ENCODE measurements around the gene INPP5E. TPM values are rescaled to one million over a fixed set of nuclear protein-coding genes. Genes with fewer than 3 reads are reported as not detected.

Gene INPP5E
- total RNA-seq, 1 donor from 2014 or later, result 24.3 TPM

DNA sequence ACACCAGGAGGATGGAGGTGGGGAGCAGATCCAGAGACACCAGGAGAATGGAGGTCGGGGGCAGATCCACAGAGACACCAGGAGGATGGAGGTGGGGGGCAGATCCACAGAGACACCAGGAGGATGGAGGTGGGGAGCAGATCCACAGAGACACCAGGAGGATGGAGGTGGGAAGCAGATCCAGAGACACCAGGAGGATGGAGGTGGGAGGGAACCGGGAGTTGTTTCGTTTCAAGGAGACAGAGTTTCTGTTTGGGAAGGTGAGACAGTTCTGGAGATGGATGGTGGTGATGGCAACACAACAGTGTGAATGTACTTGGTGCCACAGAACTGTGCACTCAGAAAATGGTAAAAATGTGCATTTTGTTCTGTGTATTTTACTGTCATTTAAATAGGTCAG lies 9.0 kb upstream of the INPP5E start:
- DNase-seq (ENCODE audit: extremely low read depth, low read depth, low spot score), result no peak

DNA sequence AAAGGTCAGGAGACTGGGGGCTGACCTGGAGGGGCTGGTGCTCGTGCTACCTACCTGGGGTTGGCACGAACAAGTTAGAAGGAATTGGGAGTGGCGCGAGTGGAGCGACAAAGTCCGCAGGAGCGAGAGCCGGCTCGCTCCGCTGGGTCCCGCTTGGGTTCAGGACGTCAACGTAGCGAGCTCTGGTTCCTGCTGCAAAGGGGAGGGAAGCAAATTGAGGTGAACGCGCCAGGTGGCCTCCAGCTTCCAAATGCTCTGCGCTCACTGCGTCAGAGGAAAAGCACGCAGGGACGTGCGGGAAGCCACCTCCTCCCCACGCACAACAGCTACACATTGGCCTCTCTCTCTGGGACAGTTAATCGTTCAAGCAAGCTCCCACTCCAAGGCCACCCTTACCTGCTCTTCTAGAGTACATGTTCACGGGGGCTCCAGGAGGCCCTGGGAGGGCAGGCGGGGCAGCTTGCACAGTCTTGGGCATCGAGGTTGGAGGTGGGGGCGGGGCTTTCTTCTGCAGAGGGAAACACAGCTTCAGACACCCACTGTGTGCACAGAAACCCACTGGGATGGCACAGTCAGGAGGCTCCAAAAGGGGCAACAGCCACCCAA lies 7.6 kb upstream of the INPP5E start:
- DNase-seq (ENCODE audit: extremely low read depth, low read depth, low spot score), result no peak

DNA sequence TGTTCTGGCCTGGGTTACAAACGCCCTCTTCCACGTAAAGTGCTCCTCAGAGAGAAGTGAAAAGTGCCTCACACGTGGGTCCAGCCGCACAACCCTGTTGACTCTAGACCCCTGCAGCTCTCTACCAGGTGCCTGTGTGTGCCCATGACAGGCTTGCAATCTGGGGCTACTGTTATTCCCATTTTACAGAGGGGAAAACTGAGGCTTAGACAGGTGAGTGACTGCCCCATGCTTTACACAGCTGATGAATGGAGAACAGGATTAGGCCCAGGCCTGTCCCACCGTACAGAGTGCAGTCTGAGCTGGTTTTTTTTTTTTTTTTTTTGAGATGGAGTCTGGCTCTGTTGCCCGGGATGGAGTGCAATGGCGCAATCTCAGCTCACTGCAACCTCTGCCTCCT lies 6.2 kb upstream of the INPP5E start:
- no peak for DNase-seq (ENCODE audit: extremely low read depth, low read depth, low spot score)

DNA sequence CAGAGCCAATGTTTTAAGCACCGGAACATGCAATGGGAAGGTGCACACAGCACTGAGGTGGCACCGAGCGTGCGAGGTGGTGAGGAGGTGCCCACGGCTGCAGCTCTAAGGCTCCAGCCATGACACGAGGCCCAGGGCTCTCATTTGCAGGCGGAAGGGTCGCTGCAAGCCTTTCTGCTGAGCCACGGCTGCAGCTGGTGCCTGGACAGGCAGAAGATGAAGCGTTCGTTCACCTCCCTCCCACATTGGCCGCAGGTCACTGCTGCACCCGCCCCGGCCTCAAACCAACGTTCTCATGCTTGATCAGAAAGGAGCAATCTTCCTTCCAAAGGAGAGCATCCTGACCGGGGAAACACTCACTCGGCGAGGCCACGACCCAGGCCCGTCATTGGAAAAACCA lies 4.5 kb upstream of the INPP5E start:
- no peak for DNase-seq (ENCODE audit: extremely low read depth, low read depth, low spot score)

DNA sequence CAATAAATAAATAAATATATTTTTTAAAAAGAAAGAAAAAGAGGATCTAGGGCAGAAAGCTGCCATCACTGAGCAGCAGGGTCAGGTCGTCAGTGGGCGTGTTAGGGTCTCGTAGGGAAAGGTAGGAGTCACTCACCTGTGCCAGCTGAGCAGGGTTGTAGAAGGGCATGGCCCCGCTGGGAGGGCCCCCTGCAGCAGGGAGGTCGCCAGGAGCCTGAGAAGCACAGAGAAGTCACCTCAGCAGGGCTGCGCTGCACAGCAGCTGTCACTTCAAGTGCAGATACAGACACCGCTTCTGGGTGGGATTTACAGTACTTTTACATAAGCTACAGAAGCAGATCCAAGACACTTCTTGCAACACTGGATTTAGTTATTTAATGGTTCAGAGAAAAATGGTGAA lies 4.0 kb upstream of the INPP5E start:
- no peak for DNase-seq (ENCODE audit: extremely low read depth, low read depth, low spot score)

DNA sequence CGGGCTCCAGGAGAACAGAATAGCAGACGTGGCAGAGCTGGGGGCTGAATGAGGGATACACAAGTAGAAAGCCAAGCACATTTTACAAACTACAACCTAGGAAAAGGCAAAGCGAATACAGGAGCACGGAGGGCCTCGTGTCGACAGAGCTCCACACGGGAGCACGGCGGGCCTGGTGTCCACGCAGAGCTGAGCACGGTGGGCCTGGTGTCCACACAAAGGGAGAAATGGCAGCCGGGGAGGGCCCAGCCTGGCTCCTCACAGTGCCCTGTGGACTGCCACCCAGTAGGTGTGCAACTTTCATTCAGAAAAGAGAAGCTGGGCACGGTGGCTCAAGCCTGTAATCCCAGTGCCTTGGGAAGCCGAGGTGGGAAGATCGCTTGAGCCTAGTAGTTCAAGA lies 3.4 kb upstream of the INPP5E start:
- DNase-seq (ENCODE audit: extremely low read depth, low read depth, low spot score), result no peak

DNA sequence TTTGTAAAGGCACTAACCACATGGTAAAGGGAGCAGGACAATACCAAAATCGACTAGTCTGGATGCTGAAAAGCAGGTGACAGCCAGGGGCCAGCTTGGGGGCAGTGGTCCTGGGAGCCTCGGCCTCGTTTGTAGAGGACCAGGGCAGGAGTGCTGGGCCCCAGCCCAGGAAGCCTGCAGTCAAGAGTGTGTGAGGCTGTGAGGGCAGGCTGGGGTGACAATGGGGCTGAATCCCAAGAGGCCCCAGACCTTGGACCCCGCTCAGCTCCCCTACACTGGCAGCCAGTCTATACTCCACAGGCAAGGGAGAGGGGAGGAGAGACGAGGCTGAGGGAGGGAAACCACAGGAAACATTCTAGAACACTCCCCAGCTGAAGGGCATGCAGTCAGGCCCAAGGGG lies 2.6 kb upstream of the INPP5E start:
- no peak for DNase-seq (ENCODE audit: extremely low read depth, low read depth, low spot score)

DNA sequence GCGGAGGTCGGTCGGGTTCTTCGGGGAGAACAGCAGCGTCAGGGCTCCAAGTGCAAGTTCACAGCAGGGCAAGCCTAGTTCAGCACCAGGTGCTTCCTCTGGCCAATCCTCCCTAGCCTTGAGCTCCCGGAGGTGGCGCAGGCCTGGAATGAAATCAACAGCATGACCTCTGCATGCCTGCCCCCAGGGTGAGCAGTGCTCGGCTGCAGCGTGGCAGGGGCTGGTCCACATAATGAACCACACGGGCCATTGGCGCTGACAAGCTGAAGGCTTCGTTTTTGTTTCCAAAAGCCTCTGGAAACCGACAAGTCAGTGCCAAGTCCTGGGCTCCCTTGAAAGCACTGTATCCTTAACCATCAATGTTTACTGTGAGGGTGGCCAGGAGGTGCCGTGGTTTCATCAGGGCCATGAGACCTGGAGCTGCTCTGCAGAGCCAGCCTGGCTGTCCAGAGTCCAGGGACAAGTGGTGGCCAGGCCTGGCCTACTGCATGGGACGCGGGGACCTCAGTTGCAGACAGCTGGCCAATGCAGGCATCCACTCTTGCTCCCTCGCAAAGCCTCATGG lies 2.1 kb upstream of the INPP5E start:
- no peak for DNase-seq (ENCODE audit: extremely low read depth, low read depth, low spot score)

DNA sequence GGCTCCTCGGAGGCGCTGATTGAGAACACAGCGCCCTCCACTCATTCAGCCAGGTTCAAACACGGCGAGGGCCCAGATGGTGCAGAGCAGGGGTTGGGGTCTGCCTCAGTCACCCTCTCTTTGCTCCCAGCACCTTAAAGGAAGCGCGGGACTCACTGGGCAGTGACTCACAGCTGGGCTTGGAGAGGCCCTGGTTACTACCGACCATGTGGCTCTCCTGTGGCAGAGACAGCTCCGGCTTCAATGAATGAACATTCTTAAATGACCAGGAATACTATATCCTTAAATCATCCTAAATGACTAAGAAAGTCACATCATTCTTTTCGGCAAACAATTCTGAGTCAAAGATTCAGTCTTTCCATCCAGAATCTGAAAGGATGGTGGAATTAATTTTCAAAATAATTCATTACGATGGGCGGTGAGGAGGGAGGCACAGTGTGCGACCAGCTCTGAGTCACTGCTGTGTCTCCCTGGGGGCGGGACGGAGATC lies 1.6 kb upstream of the INPP5E start:
- no peak for DNase-seq (ENCODE audit: extremely low read depth, low read depth, low spot score)

DNA sequence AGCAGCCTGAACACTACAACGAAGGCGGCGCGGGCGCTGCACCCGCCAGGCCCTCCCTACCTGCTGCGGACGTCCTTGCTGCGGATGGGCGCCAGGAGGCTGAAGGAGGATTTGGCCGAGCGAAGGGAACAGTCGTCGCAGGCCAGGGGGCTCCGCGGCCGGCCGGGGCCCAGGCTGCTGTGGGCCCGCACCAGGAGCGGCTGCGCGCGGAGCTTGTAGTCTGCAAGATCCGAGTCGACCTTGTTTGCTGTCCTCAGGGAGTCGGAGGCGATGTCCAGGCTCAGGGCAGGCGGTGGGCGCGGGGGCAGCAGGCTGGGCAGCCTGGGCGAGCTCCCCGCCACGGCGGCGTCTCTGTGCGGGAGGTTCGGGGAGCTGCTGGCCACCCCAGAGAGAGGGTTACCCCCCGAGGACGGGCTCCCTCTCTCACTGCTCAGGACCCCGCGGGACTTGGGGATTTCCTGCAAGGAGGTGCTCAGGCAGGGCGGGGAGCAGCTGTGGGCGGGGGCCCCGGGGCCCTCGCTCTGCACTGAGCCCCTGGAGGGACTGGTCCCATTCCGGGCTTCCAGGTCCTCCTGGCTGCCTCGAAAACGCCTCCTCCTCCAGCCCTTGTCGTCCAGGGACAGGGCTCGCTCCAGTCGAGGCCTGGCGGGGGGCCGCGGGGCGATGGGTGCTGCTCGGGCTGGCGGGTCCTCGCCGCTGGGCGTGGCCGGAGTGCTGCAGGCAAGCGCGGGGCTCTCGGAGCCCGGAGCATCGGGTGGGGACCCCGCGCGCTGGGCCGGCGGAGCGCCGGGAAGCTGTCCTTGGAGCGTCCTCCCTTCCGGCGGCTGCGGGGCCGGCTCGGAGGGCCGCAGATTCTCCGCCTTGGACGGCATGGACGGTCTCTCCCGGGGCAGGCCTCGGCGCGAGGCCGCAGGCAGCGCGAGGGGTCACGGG lies 831 bp downstream of the INPP5E start:
- no peak for DNase-seq (ENCODE audit: extremely low read depth, low read depth, low spot score)

DNA sequence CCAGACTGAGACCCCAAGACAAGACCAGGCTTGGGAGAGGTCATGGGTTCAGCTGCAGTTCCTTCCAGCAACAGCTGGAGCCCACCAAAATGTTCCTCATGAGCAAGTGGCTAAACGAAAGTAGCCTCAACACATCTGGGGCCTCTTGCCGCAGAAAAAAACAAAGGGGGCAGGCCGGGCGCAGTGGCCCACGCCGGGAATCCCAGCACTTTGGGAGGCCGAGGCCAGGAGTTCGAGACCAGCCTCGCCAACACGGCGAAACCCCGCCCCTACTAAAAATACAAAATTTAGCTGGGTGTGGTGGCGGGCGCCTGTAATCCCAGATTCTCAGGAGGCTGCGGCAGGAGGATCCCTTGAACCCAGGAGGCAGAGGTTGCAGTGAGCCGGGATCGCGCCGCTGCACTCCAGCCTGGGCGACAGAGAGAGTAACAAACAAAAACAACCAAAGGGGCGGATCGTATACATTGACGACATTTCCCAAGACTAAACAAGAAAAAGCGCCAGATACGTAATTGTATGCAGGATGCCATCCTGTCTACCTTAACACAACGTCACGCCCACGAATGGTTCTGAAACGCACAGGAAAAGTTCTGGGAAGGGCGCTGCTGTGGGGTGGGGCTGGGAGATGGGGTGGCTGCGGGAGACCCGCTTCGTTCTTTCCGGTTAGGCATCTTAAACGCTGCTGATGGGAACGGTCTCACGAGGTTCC lies 1.7 kb downstream of the INPP5E start:
- peak; percentile 5 for DNase-seq (ENCODE audit: extremely low read depth, low read depth, low spot score)

DNA sequence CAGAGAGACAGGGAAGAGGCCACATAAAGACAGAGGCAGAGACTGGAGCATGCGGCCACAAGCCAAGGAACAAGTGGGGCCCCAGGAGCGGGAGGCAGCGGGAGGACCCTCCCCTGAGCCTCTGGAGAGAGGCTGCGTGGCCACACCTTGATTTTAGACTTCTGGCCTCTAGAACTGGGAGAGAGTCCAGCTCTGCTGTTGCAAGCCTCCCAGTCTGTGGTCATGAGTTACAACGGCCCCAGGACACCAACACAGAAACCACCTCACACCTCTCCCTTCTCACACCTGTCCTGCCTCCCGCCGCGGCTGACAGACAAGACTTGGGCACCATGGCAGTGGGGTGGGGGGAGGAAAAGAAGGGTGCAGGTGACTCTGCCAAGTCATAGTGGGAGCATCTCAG lies 2.2 kb downstream of the INPP5E start:
- no peak for DNase-seq (ENCODE audit: extremely low read depth, low read depth, low spot score)

DNA sequence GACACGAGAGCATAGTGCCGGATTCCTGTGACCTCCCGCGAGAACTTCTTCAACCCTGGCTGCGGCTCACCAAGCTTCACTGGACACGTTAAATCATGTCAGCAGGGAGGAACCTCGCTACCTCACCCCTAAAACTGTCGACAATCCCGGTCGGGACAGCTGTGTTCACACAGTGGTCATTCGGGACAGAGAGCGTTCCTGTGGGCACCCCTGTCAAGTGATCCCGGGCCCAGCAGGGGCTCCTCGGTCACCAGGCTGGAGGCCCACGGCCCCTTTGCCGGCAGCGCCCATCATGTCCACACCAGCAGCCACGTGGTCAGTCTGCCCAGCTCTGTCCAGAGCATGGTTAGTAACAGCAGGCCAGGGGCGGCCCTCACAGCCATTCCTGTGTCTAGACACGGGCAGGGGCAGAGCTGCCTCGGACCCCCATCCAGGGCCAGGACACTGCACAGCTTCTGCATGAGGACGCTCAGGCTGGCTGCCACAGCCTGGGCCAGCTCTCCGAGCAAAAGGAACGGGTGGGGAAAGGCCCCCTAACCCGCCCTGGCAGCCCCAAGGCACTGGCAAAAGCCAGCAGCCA lies 3.5 kb downstream of the INPP5E start:
- DNase-seq (ENCODE audit: extremely low read depth, low read depth, low spot score), result no peak

DNA sequence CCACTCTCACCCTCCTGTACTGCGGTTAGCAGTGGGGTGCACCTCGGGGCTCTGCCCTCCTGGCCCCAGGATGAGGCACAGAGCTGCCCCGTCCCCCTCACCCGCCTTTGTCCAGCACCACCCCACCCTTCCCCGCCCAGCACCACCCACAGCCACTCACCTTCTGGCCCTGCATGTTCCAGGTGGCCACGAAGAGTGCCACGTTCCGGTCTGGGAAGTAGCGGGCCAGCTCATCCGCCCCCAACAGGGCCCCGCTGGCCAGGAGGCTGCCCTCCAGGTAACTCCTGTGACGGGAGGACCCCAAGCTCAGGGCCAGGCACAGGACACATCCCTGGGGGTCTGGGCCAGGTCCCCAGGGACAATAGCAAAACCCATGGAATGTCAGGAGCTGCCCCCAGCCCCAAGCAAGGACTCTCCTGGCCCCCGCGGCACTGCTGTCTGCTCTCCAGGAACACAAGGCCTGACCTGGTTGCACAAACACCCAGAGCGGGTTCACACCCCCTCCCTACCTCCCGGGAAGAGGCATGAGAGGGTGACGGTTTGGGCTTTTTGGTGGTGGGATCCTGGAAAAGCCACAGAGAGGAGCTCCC lies 5.0 kb downstream of the INPP5E start:
- no peak for DNase-seq (ENCODE audit: extremely low read depth, low read depth, low spot score)

DNA sequence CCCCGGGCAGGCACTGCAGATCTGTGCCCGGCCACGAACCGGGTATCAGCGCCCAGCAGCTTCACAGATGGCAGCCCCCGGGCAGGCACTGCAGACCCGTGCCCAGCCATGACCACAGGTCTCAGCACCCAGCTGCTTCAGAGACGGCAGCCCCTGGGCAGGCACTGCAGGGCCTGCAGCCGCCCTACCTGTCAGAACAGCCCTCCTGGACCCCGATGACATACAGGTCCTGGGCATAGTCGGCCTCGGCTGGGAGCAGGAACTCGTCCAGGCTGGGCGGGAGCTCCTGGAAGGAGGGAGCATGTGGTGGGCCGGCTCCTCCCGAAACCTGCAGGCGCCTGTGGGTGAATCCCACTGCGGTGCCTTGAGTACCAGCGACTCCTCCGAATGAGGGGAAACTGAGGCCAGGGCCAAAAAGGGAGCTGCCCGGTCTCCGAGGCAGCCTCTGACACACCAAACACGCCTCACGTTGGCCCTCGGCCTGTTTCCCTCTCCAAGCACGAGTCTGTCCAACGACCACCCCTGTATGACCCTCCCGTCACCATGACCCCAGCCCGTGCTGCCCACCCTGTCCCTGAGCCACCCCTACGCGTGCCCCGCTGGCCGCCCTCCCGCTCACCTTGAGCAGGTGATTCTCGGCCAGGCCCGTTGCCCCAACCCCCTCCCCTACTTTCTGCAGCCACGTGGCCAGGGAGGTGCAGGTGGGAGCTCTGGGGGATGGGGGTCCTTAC lies 5.6 kb downstream of the INPP5E start:
- no peak for DNase-seq (ENCODE audit: extremely low read depth, low read depth, low spot score)

DNA sequence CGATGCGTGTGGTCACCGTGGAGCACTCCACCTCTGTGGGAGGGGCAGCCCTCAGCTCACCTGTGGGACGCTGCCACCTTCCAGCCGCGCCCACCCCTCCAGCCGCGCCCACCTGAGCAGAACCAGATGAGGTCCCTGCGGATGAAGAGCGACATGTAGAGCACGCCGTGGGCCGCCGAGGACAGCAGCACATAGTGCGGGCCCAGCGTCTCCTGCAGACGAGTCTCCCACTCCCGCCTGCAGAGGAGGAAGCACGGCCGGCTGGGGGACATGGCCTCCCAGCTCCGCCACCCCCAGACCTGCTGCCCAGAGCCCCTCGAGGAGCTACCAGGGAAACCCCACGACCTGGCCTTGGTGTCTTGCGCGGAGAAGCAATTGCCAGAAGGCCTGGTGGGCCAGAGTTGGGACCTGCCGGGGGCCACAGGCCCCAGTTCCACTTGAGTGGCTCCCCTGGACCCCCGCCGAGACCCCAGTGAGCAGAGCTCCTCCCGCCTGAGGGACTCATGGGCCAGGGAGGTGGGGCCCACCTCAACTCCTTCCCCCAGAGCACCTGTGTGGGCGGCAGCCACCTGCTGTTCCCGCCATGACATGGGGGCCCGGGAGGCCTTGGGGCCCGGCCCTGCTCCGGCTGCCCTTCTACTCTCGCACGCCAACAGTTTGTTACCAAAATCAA lies 6.5 kb downstream of the INPP5E start:
- DNase-seq (ENCODE audit: extremely low read depth, low read depth, low spot score), result no peak

DNA sequence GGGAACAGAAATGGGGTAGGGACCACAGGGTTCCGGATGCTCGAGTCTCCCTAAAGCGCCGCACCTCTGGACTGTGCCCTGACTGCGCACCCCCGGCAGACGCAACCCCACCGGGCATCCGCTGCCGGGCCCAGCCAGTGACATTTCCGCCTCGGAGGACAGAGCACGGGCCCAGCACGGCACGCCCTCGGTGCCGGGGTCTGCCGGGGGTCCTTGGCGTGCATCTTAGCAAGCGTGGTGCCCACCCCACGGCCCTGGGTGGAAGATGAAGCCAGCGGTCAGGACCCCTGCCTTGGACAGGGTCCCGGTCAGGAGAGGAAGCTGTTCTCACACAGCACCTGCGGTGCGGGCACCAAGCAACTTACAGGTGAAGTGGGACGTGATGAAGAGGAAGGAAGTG lies 7.1 kb downstream of the INPP5E start:
- DNase-seq (ENCODE audit: extremely low read depth, low read depth, low spot score), result no peak

DNA sequence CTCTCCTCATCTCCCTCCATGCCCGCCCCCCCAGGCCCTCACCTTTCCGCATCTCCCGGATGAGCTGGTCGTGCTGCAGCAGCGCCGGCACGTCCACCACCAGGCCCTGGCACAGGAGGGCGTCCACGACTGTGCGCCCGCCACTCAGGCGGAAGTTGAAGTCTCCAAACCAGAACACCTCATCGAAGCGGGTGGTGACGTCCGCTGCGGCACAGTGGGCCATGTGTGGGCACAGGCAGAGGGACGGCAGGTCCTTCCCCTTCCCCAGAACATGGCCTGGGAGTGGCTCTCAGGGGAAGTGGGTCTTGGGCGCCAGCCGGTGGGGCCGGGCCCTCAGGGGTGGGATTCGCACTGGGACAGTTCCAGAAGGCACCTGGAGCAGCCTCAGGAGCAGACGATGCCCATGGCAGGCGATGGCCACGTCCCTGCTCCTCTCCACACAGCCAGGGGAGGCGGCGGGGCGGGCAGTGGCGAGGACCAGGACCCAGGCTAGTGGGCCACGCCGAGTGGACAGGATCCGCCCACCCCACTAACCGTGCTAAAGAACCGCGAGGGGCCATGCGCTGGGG lies 7.8 kb downstream of the INPP5E start:
- no peak for DNase-seq (ENCODE audit: extremely low read depth, low read depth, low spot score)

Measured in glomerular endothelial cell (primary cell).